H1 (cell line): ENCODE measurements around the gene LCN10. TPM values are rescaled to one million over a fixed set of nuclear protein-coding genes. Genes with fewer than 3 reads are reported as not detected.

Experiments used
- CTCF ChIA-PET: fragments of 300-600 bp; sonication (Branson Sonifier 250); formaldehyde crosslinking; loops from one replicate; lab custom pipeline; 2021; ENCODE audit not compliant: partially characterized antibody; lab: Charles Lee
- POLR2A ChIA-PET: fragments of 300-600 bp; sonication (Branson Sonifier 250); formaldehyde crosslinking; loops from one replicate; lab custom pipeline; 2021; ENCODE audit warnings: inconsistent platforms; ENCODE audit not compliant: partially characterized antibody; lab: Charles Lee
- DNase-seq, 2 experiments: peaks; one replicate each; pipeline versions ENCODE4 v3.0.0 to v3.0.0-alpha.2; 2010 to 2022; ENCODE audit warnings: low spot score in 2 of 2, low read depth in 1 of 2, mixed read lengths in 1 of 2
- FAIRE-seq: peaks from 2 replicates; lab custom pipeline; 2011; peaks lifted over from hg19 to GRCh38; lab: Jason Lieb, UNC
- H2AFZ ChIP-seq: 2 replicates; pipeline ENCODE4 v1.8.1; 2012; ENCODE audit warnings: low read length, inconsistent platforms
- H2AK5ac ChIP-seq: 2 replicates; pipeline ENCODE4 v1.6.1; 2013; ENCODE audit warnings: low read depth, low read length
- H2BK120ac ChIP-seq: replicated peaks from 2 replicates; pipeline ENCODE3; 2013; ENCODE audit warnings: low read depth, low read length, inconsistent platforms
- H2BK12ac ChIP-seq: 2 replicates; pipeline ENCODE4 v1.6.1; 2013; ENCODE audit warnings: low read depth, low read length
- H2BK15ac ChIP-seq: 2 replicates; pipeline ENCODE4 v1.6.1; 2013; ENCODE audit warnings: low read length
- H2BK20ac ChIP-seq: 2 replicates; pipeline ENCODE4 v1.6.1; 2013; ENCODE audit warnings: low read length
- H2BK5ac ChIP-seq: 2 replicates; pipeline ENCODE4 v1.6.1; 2013; ENCODE audit warnings: low read depth, low read length
- H3K14ac ChIP-seq: 2 replicates; pipeline ENCODE4 v1.6.1; 2013; ENCODE audit warnings: inconsistent platforms; ENCODE audit not compliant: insufficient read length
- H3K18ac ChIP-seq: 2 replicates; pipeline ENCODE4 v1.6.1; 2013; ENCODE audit warnings: low read length; ENCODE audit errors: extremely low read depth
- H3K23ac ChIP-seq: 2 replicates; pipeline ENCODE4 v1.6.1; 2013; ENCODE audit warnings: inconsistent platforms; ENCODE audit not compliant: insufficient read length
- H3K23me2 ChIP-seq: 2 replicates; pipeline ENCODE4 v1.6.1; 2013; ENCODE audit warnings: low read depth, low read length
- H3K27ac ChIP-seq: 2 replicates; pipeline ENCODE4 v1.6.1; 2011; ENCODE audit warnings: low read depth, low read length, inconsistent platforms
- H3K27me3 ChIP-seq, 4 experiments: replicated peaks in 1 of 4; 1 replicate in 1 of 4; 2 replicates in 3 of 4; pipeline versions ENCODE4 v1.6.1 to v1.8.1; 2011 to 2013; ENCODE audit warnings: low read length in 3 of 4, mild to moderate bottlenecking in 3 of 4, inconsistent platforms in 2 of 4, mixed read lengths in 2 of 4, moderate library complexity in 1 of 4; ENCODE audit not compliant: control insufficient read depth in 3 of 4, insufficient read depth in 3 of 4; ENCODE audit errors: extremely low read depth in 1 of 4
- H3K36me3 ChIP-seq, 4 experiments: 2 replicates each; pipeline versions ENCODE4 v1.6.1 to v1.8.1; 2011 to 2013; ENCODE audit warnings: mild to moderate bottlenecking in 4 of 4, low read length in 3 of 4, moderate library complexity in 2 of 4, control low read depth in 1 of 4, inconsistent platforms in 1 of 4; ENCODE audit not compliant: insufficient read depth in 4 of 4, control insufficient read depth in 2 of 4
- H3K4ac ChIP-seq: replicated peaks from 2 replicates; pipeline ENCODE3; 2013; ENCODE audit warnings: low read length, low read depth, mixed read lengths, inconsistent platforms; ENCODE audit not compliant: insufficient read length
- H3K4me1 ChIP-seq, 4 experiments: replicated peaks in 1 of 4; 1 replicate in 1 of 4; 2 replicates in 3 of 4; pipeline versions ENCODE4 v1.6.1 to v1.8.1; 2011 to 2013; ENCODE audit warnings: low read length in 3 of 4, inconsistent platforms in 2 of 4, mixed read lengths in 1 of 4; ENCODE audit not compliant: insufficient read depth in 4 of 4, control insufficient read depth in 3 of 4
- H3K4me2 ChIP-seq, 2 experiments: 2 replicates each; pipeline versions ENCODE4 v1.6.1 to v1.8.1; 2011 to 2013; ENCODE audit warnings: low read depth in 2 of 2, low read length in 2 of 2, control low read depth in 1 of 2, inconsistent platforms in 1 of 2, mild to moderate bottlenecking in 1 of 2; ENCODE audit not compliant: insufficient read depth in 1 of 2
- H3K4me3 ChIP-seq, 4 experiments: fragments of 200-600, 300-600 bp in 1 of 4; sonication (generic), shearing (Covaris generic), sonication (Bioruptor Twin) in 1 of 4; 2 replicates each; pipeline versions ENCODE4 v1.5.1 to v1.8.1; 2011 to 2016; ENCODE audit warnings: low read length in 4 of 4, low read depth in 3 of 4, control low read depth in 2 of 4, inconsistent platforms in 2 of 4, mild to moderate bottlenecking in 2 of 4, mixed read lengths in 1 of 4, moderate library complexity in 1 of 4; ENCODE audit not compliant: insufficient read depth in 2 of 4; ENCODE audit errors: extremely low read depth in 1 of 4
- H3K56ac ChIP-seq: replicated peaks from 2 replicates; pipeline ENCODE3; 2013; ENCODE audit warnings: low read depth, mild to moderate bottlenecking, mixed read lengths, low read length, inconsistent platforms; ENCODE audit not compliant: insufficient read length
- H3K79me1 ChIP-seq: 2 replicates; pipeline ENCODE4 v1.6.1; 2013; ENCODE audit warnings: low read depth, low read length, control low read depth
- H3K79me2 ChIP-seq, 2 experiments: 2 replicates each; pipeline versions ENCODE4 v1.6.1 to v1.8.1; 2012 to 2013; ENCODE audit warnings: low read length in 2 of 2, mild to moderate bottlenecking in 2 of 2, inconsistent platforms in 1 of 2; ENCODE audit not compliant: insufficient read depth in 2 of 2, control insufficient read depth in 1 of 2
- H3K9ac ChIP-seq, 4 experiments: replicated peaks in 1 of 4; 1 replicate in 1 of 4; 2 replicates in 3 of 4; pipeline versions ENCODE4 v1.6.1 to v1.8.1; 2011 to 2013; ENCODE audit warnings: low read depth in 3 of 4, low read length in 3 of 4, control low read depth in 2 of 4, mild to moderate bottlenecking in 2 of 4, moderate library complexity in 2 of 4, inconsistent platforms in 1 of 4; ENCODE audit errors: extremely low read depth in 1 of 4
- H3K9me3 ChIP-seq, 2 experiments: 2 replicates each; pipeline versions ENCODE4 v1.6.1 to v1.8.1; 2012 to 2013; ENCODE audit warnings: mild to moderate bottlenecking in 2 of 2, moderate library complexity in 2 of 2, control low read depth in 1 of 2, inconsistent platforms in 1 of 2, low read depth in 1 of 2, low read length in 1 of 2, mixed read lengths in 1 of 2; ENCODE audit not compliant: insufficient read depth in 2 of 2
- H4K20me1 ChIP-seq, 2 experiments: replicated peaks in 1 of 2; 2 replicates each; pipeline versions ENCODE3 to v1.8.1; 2011 to 2013; ENCODE audit warnings: inconsistent platforms in 2 of 2, low read length in 2 of 2, mild to moderate bottlenecking in 1 of 2; ENCODE audit not compliant: insufficient read depth in 2 of 2, control insufficient read depth in 1 of 2
- H4K5ac ChIP-seq: 2 replicates; pipeline ENCODE4 v1.6.1; 2013; ENCODE audit warnings: low read length, low read depth, mixed read lengths, inconsistent platforms; ENCODE audit not compliant: insufficient read length
- H4K8ac ChIP-seq: 2 replicates; pipeline ENCODE4 v1.8.0; 2013; ENCODE audit warnings: mild to moderate bottlenecking, moderate library complexity, low read length, inconsistent platforms; ENCODE audit not compliant: insufficient read depth; ENCODE audit errors: extremely low read depth
- H4K91ac ChIP-seq: replicated peaks from 2 replicates; pipeline ENCODE3; 2013; ENCODE audit warnings: low read length, mixed read lengths, inconsistent platforms; ENCODE audit not compliant: insufficient read length
- BRCA1 ChIP-seq: IDR thresholded peaks from 2 replicates; pipeline ENCODE4 v1.6.1; 2012; ENCODE audit warnings: low read depth, low read length, improper control_type of control experiment
- TCF12 ChIP-seq: IDR thresholded peaks from 2 replicates; pipeline ENCODE4 v1.6.1; 2011; ENCODE audit warnings: low read depth, mild to moderate bottlenecking, low read length
- WGBS, 2 experiments: shearing (Covaris generic) in 1 of 2; methylation state at CpG; one replicate each; pipeline versions ENCODE4 v1.1.6 to v1.1.7; 2013 to 2015; ENCODE audit warnings: low lambda C conversion rate in 2 of 2, mixed read lengths in 2 of 2, inconsistent platforms in 1 of 2, low coverage in 1 of 2, missing lambda C conversion rate in 1 of 2; ENCODE audit not compliant: insufficient replicate concordance in 2 of 2, insufficient coverage in 1 of 2, insufficient read length in 1 of 2; ENCODE audit errors: extremely low coverage in 1 of 2, missing lambda C conversion rate in 1 of 2; 5-methylcytosine and 5-hydroxymethylcytosine counted together
- polyA plus RNA-seq, 7 experiments: library from polyadenylated mRNA; depleted of rRNA in 3 of 7; stranded (reverse) in 5 of 7; unstranded in 2 of 7; fragments of >200 nt in 5 of 7; fragments of 200-250 nt in 2 of 7; gene quantifications; 1 replicate in 5 of 7; 2 replicates in 1 of 7; 4 replicates in 1 of 7; pipeline versions ENCODE4 v1.2.1 to v1.2.3, GENCODE V29; 2011 to 2013; ENCODE audit warnings: missing spikeins in 2 of 7, mixed read lengths in 2 of 7
- total RNA-seq: library from RNA; stranded (reverse); fragmentation: NEBNext Ultra II Directional; extraction: Animal tissue kit (Norgen Biotek cat#: 25700); gene quantifications from 2 replicates; pipeline ENCODE4 v1.2.1, GENCODE V29; 2021
- TF ChIP-seq, protein P1 (sequence below): IDR thresholded peaks from 2 replicates; pipeline ENCODE4 v1.6.1; 2011; ENCODE audit warnings: low read depth, mild to moderate bottlenecking, low read length; ENCODE audit not compliant: insufficient read depth

LCN10 gene
- total and polyA plus RNA-seq, 2 of the 8 experiments (the other 6 are each of a cell fraction or from before 2014, with no cell fraction given), result 2.6 to 2.8 TPM

- POLR2A ChIA-PET, result no interaction called here
- CTCF ChIA-PET, result interaction anchor here (1.1 to 4.3 kb wide), 3 partner anchors 9 to 85 kb away, joined by 4 to 37 read pairs (median 5); no protein-coding TSS in a partner anchor
- no peak overlapping the region for H4K5ac ChIP-seq
- no peaks in the 10 kb centered on the region for H3K23me2 ChIP-seq
- no peaks in the 10 kb centered on the region for H3K79me2 ChIP-seq
- H3K4me3 ChIP-seq, result no peak overlapping the region
- H3K23ac ChIP-seq, result no peak overlapping the region
- TF ChIP-seq BRCA1 (no peak), TCF12 (no peak)
- TF ChIP-seq, protein P1, sequence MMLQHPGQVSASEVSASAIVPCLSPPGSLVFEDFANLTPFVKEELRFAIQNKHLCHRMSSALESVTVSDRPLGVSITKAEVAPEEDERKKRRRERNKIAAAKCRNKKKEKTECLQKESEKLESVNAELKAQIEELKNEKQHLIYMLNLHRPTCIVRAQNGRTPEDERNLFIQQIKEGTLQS, result no peak
- FAIRE-seq (no peak), DNase-seq (no peak)
- H2BK12ac ChIP-seq, result no peak overlapping the region
- H4K20me1 ChIP-seq, result no peaks in the 10 kb centered on the region
- H3K56ac ChIP-seq, result no peak overlapping the region
- no peak overlapping the region for H2BK15ac ChIP-seq
- no peak overlapping the region for H3K9ac ChIP-seq
- no peak overlapping the region for H2AFZ ChIP-seq
- no peaks in the 10 kb centered on the region for H3K9me3 ChIP-seq
- H3K4me2 ChIP-seq, result no peak overlapping the region
- no peak overlapping the region for H2BK20ac ChIP-seq
- H4K91ac ChIP-seq, result no peak overlapping the region
- H3K79me1 ChIP-seq, result no peaks in the 10 kb centered on the region
- no peak overlapping the region for H3K14ac ChIP-seq
- H3K36me3 ChIP-seq, result no peaks in the 10 kb centered on the region
- H3K18ac ChIP-seq, result no peak overlapping the region
- 94% methylated on average over 6 of the region's 6 CpGs; no CpG with 5 or more reads in 1 of the 2 experiments for WGBS, 2 experiments
- H3K27me3 ChIP-seq, result no peaks in the 10 kb centered on the region; a peak in 1 of 7 replicates
- no peaks in the 10 kb centered on the region; a peak in 1 of 7 replicates for H3K4me1 ChIP-seq
- H3K4ac ChIP-seq, result no peak overlapping the region
- no peak overlapping the region for H2BK120ac ChIP-seq
- no peak overlapping the region for H4K8ac ChIP-seq
- H2BK5ac ChIP-seq, result no peak overlapping the region
- H2AK5ac ChIP-seq, result no peak overlapping the region
- H3K27ac ChIP-seq, result no peak overlapping the region
Observed at GRCh38 chr9:136784997-136785361, 42.2 kb upstream of the LCN10 start.
